ENCODE results near the gene SSX2IP.

DNA sequence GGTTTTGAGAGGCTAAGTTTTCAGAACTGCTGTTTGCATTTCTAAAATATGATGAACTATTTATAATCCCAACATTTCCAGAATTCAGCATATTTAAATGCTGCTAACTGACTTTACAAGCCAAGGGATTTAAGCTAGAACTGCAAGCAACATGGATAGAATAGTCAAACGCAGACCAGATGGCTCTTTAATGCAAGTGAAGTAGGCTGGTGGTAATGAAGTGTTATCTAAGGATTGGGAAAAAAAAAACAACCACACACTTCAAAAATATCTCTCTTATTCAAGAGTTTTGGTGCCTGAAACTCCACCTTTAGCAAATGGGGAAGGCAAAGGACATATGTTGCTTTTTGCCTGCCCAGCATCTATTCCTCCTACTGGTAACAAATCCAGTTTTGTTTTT lies 20.9 kb upstream of the SSX2IP start:
- TF ChIP-seq, protein P1, sequence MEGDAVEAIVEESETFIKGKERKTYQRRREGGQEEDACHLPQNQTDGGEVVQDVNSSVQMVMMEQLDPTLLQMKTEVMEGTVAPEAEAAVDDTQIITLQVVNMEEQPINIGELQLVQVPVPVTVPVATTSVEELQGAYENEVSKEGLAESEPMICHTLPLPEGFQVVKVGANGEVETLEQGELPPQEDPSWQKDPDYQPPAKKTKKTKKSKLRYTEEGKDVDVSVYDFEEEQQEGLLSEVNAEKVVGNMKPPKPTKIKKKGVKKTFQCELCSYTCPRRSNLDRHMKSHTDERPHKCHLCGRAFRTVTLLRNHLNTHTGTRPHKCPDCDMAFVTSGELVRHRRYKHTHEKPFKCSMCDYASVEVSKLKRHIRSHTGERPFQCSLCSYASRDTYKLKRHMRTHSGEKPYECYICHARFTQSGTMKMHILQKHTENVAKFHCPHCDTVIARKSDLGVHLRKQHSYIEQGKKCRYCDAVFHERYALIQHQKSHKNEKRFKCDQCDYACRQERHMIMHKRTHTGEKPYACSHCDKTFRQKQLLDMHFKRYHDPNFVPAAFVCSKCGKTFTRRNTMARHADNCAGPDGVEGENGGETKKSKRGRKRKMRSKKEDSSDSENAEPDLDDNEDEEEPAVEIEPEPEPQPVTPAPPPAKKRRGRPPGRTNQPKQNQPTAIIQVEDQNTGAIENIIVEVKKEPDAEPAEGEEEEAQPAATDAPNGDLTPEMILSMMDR (IDR thresholded peaks at IDR 0.05): no peak
- no peak for TF ChIP-seq POLR2A (IDR thresholded peaks at IDR 0.05)
